H4 (cell line): ENCODE data around the gene TM4SF4. TPM values are rescaled to one million over a fixed set of nuclear protein-coding genes. Genes with fewer than 3 reads are reported as not detected.
A peak's percentile ranks its signal among the peaks of the same experiment; 100 is the strongest.

ENCODE experiments used
- DNase-seq: peaks from one replicate; pipeline ENCODE4 v3.0.0-alpha.2; 2015; ENCODE audit warnings: low spot score
- total RNA-seq: library from RNA; depleted of rRNA; stranded (reverse); fragments of >200 nt; shearing (Covaris generic); gene quantifications from 2 replicates; pipeline ENCODE4 v1.2.3, GENCODE V29; 2014

TM4SF4 gene
- total RNA-seq, 1 experiment from 2014 or later, result not detected

DNA sequence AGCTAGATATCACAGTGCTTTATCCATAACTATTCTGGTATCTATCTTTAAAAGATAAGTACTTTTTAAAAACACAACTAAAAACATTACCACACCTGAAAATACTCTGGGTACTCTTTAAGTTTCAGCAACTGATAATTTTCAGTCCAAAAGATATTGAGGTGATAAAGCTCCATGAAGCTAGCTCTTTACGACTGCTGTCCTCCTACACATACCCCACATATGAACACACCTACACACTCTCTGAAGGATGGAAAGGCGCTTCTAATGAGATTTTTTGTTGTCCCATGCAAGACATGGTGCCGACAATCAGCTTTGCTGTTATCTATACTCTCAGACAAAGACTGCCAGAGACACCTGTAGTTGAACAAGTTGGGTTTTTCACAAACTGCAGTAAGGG lies 19.1 kb upstream of the TM4SF4 start:
- DNase-seq, result no peak

DNA sequence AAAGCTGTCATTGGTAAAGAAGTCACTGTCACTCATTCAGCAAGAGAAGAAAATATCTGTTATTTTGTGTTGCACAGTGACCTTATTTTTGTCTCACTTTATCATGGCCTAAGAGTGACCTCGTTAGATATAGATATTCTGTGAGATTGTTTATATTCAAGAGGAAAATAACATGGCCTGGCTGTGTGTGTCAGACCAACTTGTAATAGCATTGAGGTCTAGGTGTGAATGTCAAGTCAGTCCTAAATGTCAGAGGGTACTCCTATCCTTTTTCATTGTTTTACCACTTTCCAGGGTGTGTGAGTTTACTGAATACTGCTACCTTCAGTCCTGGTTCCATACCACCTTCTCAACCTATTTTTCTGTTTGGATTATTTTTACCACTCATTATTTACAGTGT lies 18.5 kb upstream of the TM4SF4 start:
- DNase-seq, result no peak

DNA sequence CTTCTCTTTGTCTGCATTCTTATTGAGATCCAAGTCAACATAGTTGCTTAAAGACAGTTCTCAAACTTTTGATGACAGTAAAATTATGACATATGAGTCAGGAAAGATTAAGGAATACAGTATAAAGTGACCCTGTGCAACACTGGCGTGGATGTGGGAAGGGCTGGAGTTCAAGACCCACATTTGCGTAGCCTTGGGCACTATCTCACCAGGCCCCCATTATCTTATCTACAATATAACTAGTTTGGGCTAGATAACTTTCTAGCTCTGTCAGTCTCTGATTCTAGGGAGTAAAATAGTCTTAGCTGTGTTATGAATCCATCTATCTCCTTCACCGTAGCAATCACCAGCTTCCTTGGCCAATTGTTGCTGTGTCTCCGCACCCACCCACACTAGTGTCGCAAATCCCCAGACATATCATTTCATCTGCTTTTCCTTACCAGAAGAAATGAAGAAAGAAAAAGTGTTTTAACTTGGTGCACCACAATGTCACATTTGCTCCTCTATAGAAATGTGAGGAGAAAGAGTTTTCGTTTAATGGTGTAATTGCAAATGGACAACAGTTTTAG lies 14.9 kb upstream of the TM4SF4 start:
- no peak for DNase-seq

GRCh38 chr3:149460117-149460516 lies 14.4 kb upstream of the TM4SF4 start:
- DNase-seq, result no peak

GRCh38 chr3:149462051-149462450 lies 12.4 kb upstream of the TM4SF4 start:
- no peak for DNase-seq

- peak; percentile 42 for DNase-seq
Measured at GRCh38 chr3:149462581-149463011, 11.9 kb upstream of the TM4SF4 start.

DNA sequence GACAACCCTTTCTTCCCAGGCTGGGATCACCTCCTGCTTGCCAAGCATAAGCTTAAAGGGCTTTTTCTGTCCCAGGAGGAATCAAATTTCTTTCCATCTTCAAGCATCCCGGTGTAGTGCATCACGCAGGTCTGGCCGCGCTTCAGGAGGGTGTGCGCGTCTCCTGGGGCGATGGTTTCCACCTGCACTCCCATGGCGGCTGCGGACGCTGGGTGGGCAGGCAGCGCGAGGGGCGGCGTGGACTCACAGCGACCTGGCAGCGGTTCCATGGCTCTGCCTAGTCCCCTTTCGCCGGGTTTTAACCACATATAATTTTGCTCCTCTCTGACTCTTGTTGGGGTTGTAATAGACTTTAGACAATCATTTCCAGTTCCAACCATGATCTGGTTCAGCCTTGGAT lies 10.6 kb upstream of the TM4SF4 start:
- DNase-seq, result no peak

DNA sequence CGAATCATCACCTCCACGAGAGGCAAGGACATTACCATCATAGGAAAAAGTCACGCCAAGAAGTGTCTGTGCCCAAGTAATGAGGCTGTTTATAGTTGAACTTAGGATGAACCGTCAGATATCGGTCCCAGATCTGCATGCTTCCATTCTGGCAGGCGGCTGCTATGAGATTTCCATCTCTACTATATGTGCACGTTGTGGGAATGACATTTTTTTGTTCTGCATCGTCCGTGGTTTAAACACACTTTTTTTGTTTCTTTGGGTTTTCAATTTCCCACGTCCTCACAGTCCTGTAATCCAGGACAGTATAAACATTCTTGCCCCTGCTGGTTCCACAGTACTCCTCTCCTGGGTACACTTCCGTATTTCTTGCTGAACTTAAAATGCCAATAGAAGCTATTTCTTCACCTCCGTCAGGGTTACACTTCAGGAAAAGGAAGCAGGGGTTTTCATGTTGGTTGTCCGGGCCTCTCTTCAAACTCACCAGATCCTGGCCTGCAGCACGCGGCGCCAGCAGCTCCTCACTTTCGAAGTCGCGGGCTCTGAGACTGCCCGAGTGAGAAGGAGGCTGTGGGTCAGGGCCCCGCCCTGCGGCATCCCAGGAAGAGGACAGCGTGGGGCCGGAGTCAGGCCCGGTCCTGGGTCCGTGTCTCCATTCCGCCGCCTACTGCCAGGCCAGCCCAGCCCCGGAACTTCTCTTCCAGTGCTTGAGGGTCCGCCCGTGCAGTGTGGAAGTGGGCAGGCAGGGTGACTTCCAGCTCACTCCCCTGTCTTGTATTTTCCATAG lies 9.8 kb upstream of the TM4SF4 start:
- DNase-seq, result no peak

GRCh38 chr3:149465351-149465883 lies 9.1 kb upstream of the TM4SF4 start:
- DNase-seq, result no peak

DNA sequence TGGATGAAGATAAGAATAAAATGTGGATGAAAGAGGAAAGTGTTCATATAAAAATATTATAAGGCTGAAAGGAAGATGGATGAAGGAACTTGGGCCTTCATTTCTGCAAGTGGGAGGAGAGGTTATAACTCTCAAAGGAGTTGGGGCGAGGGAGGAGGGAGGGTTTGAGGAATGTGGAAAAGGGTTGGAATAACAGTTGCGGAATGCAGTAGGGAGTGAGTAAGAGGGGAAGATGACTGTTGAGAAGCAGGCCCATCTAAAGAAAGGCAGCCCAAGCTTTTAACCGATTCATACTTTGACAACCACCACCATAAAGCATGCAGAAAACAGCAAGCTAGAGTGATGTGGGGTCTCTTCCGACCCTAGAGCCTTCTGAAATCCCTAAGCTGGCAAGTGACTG lies 8.3 kb upstream of the TM4SF4 start:
- DNase-seq, result peak; percentile 42

- no peak for DNase-seq
Measured at GRCh38 chr3:149468504-149469212, 5.8 kb upstream of the TM4SF4 start.

DNA sequence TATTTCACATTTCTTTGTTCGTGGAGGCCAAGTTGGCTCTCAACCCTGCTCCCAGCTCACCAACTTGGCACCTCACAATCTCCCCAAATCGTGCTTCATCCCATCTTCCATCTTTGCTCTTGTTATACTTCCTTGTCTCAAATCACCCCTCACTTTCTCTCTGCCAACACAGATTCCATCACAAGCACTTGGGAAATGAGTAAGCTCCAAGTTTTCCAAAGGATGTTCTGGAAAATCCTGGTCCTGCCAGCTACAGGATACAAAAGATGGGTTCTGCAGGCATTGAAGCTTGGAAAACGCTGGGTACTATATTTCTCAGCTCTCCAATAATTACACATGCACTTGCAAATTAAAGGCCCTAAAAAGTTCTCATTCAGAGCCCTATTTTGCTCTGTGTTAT lies 4.1 kb upstream of the TM4SF4 start:
- no peak for DNase-seq

- DNase-seq, result no peak
Measured at GRCh38 chr3:149472030-149472797, 2.3 kb upstream of the TM4SF4 start.

DNA sequence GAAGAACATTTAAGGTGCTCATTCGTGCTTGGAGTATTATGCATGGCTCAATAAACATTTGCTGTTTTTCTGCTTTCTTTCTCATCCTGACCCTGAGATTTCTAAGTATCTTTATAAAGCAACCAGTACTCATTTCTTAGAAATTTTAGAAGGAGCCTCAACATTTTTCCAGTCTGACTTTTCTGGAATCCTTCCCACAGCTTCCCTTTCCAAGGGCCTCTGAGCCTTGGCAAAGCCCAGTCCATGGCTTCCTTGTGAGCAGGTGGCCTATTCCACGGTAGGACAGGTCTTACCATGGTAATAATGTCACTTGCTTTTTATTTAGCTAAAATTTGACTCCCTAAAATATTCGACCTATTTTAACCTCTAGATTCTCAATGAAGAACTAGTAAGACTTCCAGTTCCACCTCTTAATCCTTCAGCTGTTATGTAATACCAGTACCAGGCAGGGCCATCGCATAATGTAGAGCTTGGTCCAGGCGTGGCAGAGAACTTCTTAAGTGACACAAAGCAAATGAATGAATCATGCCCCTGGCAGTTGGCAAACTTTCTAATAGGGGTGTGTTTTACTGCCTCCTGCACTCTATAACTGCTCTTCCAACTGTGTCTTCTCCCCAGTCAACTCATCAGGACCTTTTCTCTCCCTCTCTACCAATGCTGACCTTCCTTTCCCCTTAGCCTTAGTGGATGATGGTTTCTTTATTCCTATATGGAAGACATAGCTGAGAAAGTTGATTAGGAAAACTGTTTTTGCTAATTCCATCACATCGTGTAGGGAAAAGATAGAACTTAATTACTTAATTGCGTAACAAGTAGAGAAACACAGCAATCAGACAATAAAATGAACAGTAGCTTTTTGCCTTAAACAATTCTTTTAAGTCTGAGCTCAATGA lies 894 bp upstream of the TM4SF4 start:
- peak; percentile 88 for DNase-seq

DNA sequence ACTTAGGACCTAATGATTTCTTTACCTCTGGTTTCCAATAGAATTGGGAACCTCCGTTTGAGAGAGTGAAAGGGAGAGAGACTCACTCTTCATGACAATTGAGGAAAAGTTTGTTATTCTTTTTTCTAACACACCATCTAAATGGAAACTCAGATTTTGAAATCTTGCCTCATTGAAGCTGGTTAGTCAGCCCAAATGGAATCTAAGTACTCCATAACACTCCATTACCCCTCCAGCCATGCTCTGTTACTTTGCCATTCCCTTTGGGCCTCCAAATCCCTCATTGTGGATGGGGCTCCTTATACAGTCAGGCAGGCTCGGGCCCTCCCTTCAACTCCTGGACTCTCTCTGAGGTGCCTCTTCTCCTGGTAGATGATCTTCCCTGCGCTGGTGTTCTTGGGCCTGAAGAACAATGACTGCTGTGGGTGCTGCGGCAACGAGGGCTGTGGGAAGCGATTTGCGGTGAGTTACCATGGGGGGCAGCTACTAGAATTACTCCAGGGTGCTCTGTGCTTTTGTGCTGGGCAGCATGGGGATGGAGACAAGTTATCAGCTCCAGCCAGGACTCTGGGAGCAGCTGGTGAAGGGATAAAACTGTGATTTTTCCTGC lies 1.1 kb downstream of the TM4SF4 start:
- DNase-seq, result no peak

DNA sequence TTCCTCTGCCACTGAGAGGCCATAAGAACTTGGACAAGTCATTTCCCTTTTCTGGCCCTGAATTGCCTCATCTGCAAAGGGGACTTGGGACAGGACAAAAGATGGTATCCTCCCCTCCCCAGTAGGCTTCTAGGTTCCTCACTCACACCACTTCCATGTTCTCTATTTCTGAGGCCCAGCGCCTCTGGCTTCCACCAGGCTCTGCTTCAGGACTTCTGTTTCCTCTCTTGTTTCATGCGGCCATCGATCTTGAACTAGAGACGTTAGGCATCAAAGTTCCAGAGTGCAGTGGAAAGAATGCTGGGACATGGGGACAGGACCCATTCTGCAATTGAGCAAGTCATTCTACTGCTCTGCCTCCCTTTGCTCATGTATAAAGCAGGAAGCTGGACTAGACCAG lies 1.7 kb downstream of the TM4SF4 start:
- DNase-seq, result no peak

GRCh38 chr3:149479621-149480325 lies 5.3 kb downstream of the TM4SF4 start:
- no peak for DNase-seq

GRCh38 chr3:149480326-149481017 lies 6.0 kb downstream of the TM4SF4 start:
- DNase-seq, result peak; percentile 88

DNA sequence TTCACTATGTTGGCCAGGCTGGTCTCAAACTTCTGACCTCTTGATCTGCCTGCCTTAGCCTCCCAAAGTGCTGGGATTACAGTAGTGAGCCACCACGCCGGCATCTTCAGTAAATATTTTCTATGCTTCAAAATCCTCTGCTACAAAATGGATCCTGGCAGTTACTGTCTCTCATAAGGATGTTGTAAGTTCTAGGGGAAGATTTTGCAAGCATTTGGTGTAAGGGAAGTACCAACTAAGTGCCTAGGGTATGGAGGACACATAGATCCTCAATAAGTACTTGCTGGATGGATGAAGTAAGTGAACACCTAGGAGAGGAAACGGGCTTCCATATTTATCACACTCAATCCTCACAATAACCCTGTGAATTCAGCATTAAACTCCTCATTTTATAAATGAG lies 6.6 kb downstream of the TM4SF4 start:
- no peak for DNase-seq
